HL-60 (cell line): Measurements from ENCODE around the gene OLR1.
A peak's percentile ranks its signal among the peaks of the same experiment; 100 is the strongest.
"Not testable (repeated sequence)": the region's sequence is repeated elsewhere in the genome, so short reads cannot be mapped to it uniquely, and the experiment has no call there.

Source experiments
- DNase-seq, 2 experiments: peaks; one replicate each; pipeline ENCODE4 v3.0.0-alpha.2; 2010 to 2020; ENCODE audit warnings: low read depth in 1 of 2, low spot score in 1 of 2
- H3K27ac ChIP-seq: fragments of 250-450 bp; sonication (Bioruptor Pico); replicated peaks from 2 replicates; pipeline ENCODE4 v1.5.1; 2020; ENCODE audit warnings: mild to moderate bottlenecking, moderate library complexity
- H3K27me3 ChIP-seq: fragments of 250-450 bp; sonication (Bioruptor Pico); 2 replicates; pipeline ENCODE4 v1.5.1; 2021; ENCODE audit warnings: mild to moderate bottlenecking, moderate library complexity; ENCODE audit not compliant: insufficient read depth, poor library complexity, severe bottlenecking
- H3K4me3 ChIP-seq: replicated peaks from 2 replicates; pipeline ENCODE4 v1.5.1; 2011; ENCODE audit warnings: mild to moderate bottlenecking, control low read depth, low read length; ENCODE audit not compliant: insufficient read depth
- CTCF ChIP-seq: IDR thresholded peaks from one replicate; pipeline ENCODE4 v1.5.1; 2011; ENCODE audit warnings: low read length, control low read depth, inconsistent platforms; ENCODE audit not compliant: insufficient read depth
- GABPA ChIP-seq: IDR thresholded peaks from 2 replicates; pipeline ENCODE4 v1.6.1; 2012; ENCODE audit warnings: low read depth
- POLR2AphosphoS5 ChIP-seq: IDR thresholded peaks from 2 replicates; pipeline ENCODE4 v1.6.1; 2012; ENCODE audit warnings: low read depth
- REST ChIP-seq: IDR thresholded peaks from 2 replicates; pipeline ENCODE4 v1.6.1; 2012; ENCODE audit warnings: low read depth; ENCODE audit not compliant: insufficient replicate concordance
- SPI1 ChIP-seq: IDR thresholded peaks from 2 replicates; pipeline ENCODE4 v1.6.1; 2012; ENCODE audit warnings: low read depth, mild to moderate bottlenecking, borderline replicate concordance

Gene OLR1

GRCh38 chr12:10205220-10205807, 33.4 kb upstream of the OLR1 start:
- H3K27me3 ChIP-seq: no peaks in the 10 kb centered on the region
- DNase-seq: no peak
- no peak overlapping the region for H3K4me3 ChIP-seq
- no peak overlapping the region for H3K27ac ChIP-seq
- TF ChIP-seq CTCF: no peak
- no peak for TF ChIP-seq SPI1
- no peak for TF ChIP-seq POLR2AphosphoS5
- no peak for TF ChIP-seq REST
- no peak for TF ChIP-seq GABPA

GRCh38 chr12:10204495-10204894, 32.6 kb upstream of the OLR1 start:
- not testable (repeated sequence) for H3K4me3 ChIP-seq, H3K27ac ChIP-seq, H3K27me3 ChIP-seq, DNase-seq

- peaks cover 3% of the 10 kb centered on the region for H3K27me3 ChIP-seq
- no peak overlapping the region for H3K27ac ChIP-seq
- TF ChIP-seq POLR2AphosphoS5 (no peak), CTCF (no peak)
- no peak overlapping the region for H3K4me3 ChIP-seq
- no peak for DNase-seq
Observed at GRCh38 chr12:10197879-10198278, 25.9 kb upstream of the OLR1 start.

- H3K4me3 ChIP-seq: no peak overlapping the region
- TF ChIP-seq GABPA (no peak), CTCF (no peak), POLR2AphosphoS5 (no peak), REST (no peak), SPI1 (no peak; the same call in 1 of the 2 replicates)
- peak in 1 of 2 experiments; percentile 41 for DNase-seq
Observed at GRCh38 chr12:10196210-10196609, 24.3 kb upstream of the OLR1 start.

More at GRCh38 chr12:10196210-10196609, 24.3 kb upstream of the OLR1 start:
- peaks cover 3% of the 10 kb centered on the region for H3K27me3 ChIP-seq
- H3K27ac ChIP-seq: no peak overlapping the region
